Activated CD8-positive, alpha-beta memory T cell treated with anti-CD3 and anti-CD28 coated beads, Interleukin-2, amount 10 ng/mL, durations not matched to agents 7 days and 5 days (primary cell): Measurements from ENCODE around the gene INTS14. TPM values are rescaled to one million over a fixed set of nuclear protein-coding genes. Genes with fewer than 3 reads are reported as not detected.

ENCODE experiments used
- ATAC-seq: fragments of 150-1000 bp; cut with Tn5 transposase; one replicate; pipeline ENCODE4 v1.10.0; 2021; ENCODE audit warnings: moderate library complexity
- CTCF ChIA-PET: fragments of 350-600 bp; sonication (Branson Sonifier 250); formaldehyde crosslinking; loops from one replicate; lab custom pipeline; 2021; ENCODE audit warnings: antibody characterized with exemption; lab: Charles Lee
- DNase-seq: peaks from one replicate; pipeline ENCODE4 v3.0.0-alpha.2; 2020
- H3K27ac Mint-ChIP-seq: one replicate; pipeline ENCODE4 v1.8.0; 2021; ENCODE audit warnings: mild to moderate bottlenecking, mixed read lengths
- H3K27me3 Mint-ChIP-seq: one replicate; pipeline ENCODE4 v1.8.0; 2021; ENCODE audit warnings: mixed read lengths
- H3K36me3 Mint-ChIP-seq: one replicate; pipeline ENCODE4 v1.8.0; 2021; ENCODE audit warnings: mild to moderate bottlenecking, mixed read lengths
- H3K4me1 Mint-ChIP-seq: one replicate; pipeline ENCODE4 v1.8.0; 2021; ENCODE audit warnings: mixed read lengths
- H3K4me3 Mint-ChIP-seq: one replicate; pipeline ENCODE4 v1.8.0; 2021; ENCODE audit warnings: mild to moderate bottlenecking, moderate library complexity, mixed read lengths
- H3K9me3 Mint-ChIP-seq: one replicate; pipeline ENCODE4 v1.8.0; 2022; ENCODE audit warnings: low read depth, mixed read lengths
- total RNA-seq, 2 experiments: library from RNA; stranded (reverse); gene quantifications; one replicate each; pipeline ENCODE4 v1.2.3, GENCODE V29; 2021

INTS14 gene
- total RNA-seq, 2 experiments from 2014 or later: 44.2 to 51.7 TPM

DNA sequence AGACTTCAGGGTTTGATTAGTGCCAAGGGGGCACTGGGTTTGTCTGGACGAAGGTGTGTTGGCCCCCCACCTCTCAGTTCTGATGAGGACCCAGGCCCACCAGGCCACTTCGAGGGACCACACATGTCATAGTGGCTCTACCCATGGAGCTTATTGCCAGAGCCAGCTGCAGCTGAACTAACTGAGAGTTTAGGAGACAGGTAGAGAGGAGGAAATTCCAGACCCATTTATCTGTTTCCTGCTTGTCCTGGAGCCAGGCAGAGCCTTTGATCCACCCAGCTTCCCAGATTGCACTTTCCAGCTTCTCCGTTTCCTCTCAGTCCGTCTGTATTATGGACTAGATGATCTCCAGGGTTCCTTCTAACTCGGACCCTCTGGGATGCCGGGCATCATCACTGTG is 31.7 kb upstream of the INTS14 start:
- Mint-ChIP-seq H3K27me3 (no peaks in the 10 kb centered on the region), H3K27ac (no peak overlapping the region)

DNA sequence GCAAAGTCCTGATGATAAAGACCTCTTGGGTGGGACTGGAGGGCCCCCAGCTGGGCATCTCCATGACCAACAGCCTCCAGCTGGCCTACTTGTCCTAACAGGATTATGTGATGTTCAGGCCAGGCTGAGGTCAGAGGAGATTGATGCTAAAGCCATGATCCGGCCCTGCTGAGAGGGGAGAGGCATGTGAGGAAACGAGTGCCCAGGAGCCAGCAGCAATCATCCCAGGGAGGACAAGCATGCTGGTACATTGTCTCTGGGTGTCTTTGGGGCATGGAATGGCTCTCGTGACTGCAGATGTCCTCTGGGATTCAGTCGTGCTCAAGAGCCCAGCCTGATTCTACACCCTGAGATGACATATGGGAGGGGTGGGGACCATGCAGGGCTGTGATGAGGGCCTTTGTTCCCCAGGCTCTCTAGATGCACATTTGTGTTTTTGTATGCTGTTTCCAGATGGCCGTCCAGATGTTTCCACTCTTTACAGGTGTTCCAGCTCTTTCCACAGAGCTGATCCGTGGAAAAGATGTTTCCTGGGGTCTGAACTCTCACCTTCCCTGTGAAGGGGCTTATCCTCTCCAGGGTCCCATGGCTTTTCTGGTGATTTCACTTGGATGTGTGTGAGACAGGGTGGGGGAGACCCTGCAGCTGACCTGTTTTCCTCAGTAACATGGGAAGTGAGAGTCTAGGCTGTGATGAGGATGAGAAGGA is 31.0 kb upstream of the INTS14 start:
- Mint-ChIP-seq H3K27ac (no peak overlapping the region), H3K9me3 (no peaks in the 10 kb centered on the region), H3K4me1 (peaks cover 10% of the 10 kb centered on the region), H3K27me3 (no peaks in the 10 kb centered on the region), H3K36me3 (no peaks in the 10 kb centered on the region), H3K4me3 (no peak overlapping the region)
- DNase-seq: no peak
- CTCF ChIA-PET: interaction anchor here (1.1 to 1.9 kb wide), 6 partner anchors 10 to 215 kb away, joined by 4 to 7 read pairs (median 4); no protein-coding TSS in a partner anchor
- ATAC-seq: no peak

More for the DNA sequence above, 31.7 kb upstream of the INTS14 start:
- Mint-ChIP-seq H3K9me3 (no peaks in the 10 kb centered on the region), H3K36me3 (no peaks in the 10 kb centered on the region), H3K4me1 (peaks cover 10% of the 10 kb centered on the region), H3K4me3 (no peak overlapping the region)
- no peak for DNase-seq
- CTCF ChIA-PET: interaction anchor here (1.1 to 1.8 kb wide), 3 partner anchors 9 to 215 kb away, joined by 4 to 7 read pairs (median 4); no protein-coding TSS in a partner anchor
- no peak for ATAC-seq

DNA sequence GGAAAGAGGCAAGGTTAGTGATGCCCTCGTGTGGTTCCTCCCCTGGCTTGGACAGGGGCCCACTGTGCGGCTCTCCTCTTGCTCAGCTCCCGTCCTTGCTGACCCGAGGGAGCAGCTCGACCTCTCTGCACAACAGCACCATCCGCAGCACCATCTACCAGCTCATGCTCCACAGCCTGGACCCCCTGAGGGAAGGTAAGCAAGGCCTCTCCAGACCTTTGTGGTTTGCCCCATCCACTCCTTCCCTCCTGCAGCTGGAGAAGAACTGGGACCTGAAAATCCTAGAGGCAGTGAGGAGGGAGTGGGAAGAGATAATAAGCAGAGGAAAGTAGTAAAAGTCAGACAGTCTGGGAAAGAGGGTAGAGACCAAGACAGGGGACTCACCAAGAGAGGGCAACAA is 28.6 kb upstream of the INTS14 start:
- CTCF ChIA-PET: interaction anchor here (1.0 to 4.5 kb wide), 15 partner anchors 9 to 230 kb away, joined by 3 to 35 read pairs (median 7); partner anchors contain the start of genes INTS14 and RAB11A
- no peak for ATAC-seq
- no peak for DNase-seq
- Mint-ChIP-seq H3K27ac (no peak overlapping the region), H3K4me1 (peaks cover 10% of the 10 kb centered on the region), H3K4me3 (no peak overlapping the region), H3K27me3 (no peaks in the 10 kb centered on the region), H3K36me3 (no peaks in the 10 kb centered on the region), H3K9me3 (no peaks in the 10 kb centered on the region)

DNA sequence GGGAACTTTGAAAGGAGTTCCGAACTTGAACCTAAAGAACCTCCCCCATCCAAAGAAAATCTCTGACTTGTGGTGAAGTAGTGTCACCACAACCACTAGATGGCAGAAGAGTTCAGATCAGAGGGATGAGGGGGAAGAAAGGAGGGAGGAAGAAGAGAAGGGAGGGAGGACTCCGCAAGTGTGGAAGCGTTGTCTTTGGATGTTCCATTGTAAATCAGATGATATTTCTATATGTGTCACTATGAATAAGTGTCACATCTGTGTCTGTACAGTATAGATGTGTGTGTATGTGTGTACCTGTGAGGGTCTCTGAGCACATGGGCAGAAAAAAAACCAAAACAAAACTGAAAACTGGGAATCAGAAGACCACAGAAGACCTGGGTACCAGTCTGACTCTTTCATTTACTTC is 27.8 kb upstream of the INTS14 start:
- Mint-ChIP-seq H3K9me3 (no peaks in the 10 kb centered on the region), H3K27me3 (no peaks in the 10 kb centered on the region), H3K36me3 (no peaks in the 10 kb centered on the region), H3K4me1 (peaks cover 17% of the 10 kb centered on the region), H3K4me3 (peak overlapping the region; percentile 52), H3K27ac (peak overlapping the region; percentile 3)
- peak; percentile 62 for DNase-seq
- ATAC-seq: peak; percentile 78
- CTCF ChIA-PET: interaction anchor here (0.6 to 4.5 kb wide), 26 partner anchors 10 to 231 kb away, joined by 3 to 35 read pairs (median 4); partner anchors contain the start of genes INTS14, RAB11A and SLC24A1

DNA sequence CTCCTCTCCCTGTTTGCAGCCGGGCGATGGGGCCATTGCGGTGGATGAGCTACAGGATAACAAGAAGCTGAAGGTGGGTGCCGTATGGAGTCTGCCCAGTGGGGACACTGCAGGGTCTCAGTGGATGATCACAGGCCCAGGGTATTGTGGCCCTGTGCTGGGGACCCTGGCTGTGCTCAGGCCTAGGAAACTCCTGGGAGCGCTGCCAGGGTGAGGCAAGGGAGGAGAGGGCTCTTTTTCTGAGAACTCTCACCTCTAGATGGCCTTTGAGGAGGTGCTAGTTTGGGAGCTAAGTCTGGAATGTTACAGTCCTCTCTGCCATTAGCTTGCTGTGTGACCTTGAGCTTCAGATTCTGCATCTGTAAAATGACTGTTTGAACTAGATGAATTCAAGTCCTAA is 27.2 kb upstream of the INTS14 start:
- Mint-ChIP-seq H3K4me1 (peaks cover 21% of the 10 kb centered on the region), H3K9me3 (no peaks in the 10 kb centered on the region), H3K27me3 (no peaks in the 10 kb centered on the region), H3K4me3 (no peak overlapping the region), H3K27ac (no peak overlapping the region), H3K36me3 (no peaks in the 10 kb centered on the region)
- DNase-seq (no peak), ATAC-seq (no peak)
- CTCF ChIA-PET: interaction anchor here (0.7 to 4.5 kb wide), 22 partner anchors 10 to 232 kb away, joined by 3 to 35 read pairs (median 5); partner anchors contain the start of genes INTS14, RAB11A and SLC24A1

DNA sequence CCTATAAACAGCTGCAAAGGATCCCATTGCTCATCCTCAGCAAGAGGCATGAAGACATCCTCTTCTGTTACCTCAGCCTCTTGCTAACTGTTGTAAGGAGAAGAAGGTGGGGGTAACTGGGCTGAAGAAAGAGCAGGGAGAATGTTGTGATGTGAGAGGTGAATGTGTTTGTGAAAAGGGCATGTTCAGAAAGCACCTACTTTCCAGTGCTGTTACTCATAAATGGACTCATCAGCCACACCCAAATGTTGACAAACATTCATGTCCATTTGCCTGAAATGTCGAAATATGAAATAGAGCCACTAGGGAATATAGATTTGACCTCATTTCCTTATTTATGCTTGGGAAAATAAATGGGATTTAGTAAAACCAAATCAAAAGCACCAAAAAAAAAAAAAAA is 23.4 kb upstream of the INTS14 start:
- CTCF ChIA-PET: interaction anchor here (0.9 to 1.4 kb wide), 2 partner anchors 20 to 198 kb away, joined by 3 to 4 read pairs; no protein-coding TSS in a partner anchor

DNA sequence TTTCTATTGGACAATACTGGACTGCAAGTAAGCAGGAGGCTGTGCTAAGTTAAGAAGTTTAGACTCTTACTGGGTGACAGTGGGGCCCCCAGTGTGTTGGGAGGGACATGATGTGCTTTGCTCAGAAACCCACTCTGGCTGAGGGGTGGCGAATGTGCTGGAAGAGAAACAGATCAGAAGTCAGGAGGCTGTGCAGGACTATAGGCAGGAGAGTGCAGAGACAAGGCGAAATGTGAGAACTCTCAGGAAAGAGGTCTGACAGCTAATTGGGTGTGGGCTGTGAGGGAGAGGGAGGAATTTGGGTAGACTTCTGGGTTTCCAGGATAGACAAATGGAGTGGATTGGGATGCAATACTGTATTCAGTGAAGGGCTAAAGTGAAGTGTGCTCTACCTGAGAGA is 22.8 kb upstream of the INTS14 start:
- H3K27ac Mint-ChIP-seq: no peak overlapping the region
- peaks cover 4% of the 10 kb centered on the region for H3K36me3 Mint-ChIP-seq

More for the DNA sequence above, 23.4 kb upstream of the INTS14 start:
- no peaks in the 10 kb centered on the region for H3K27me3 Mint-ChIP-seq
- H3K9me3 Mint-ChIP-seq: no peaks in the 10 kb centered on the region
- peaks cover 4% of the 10 kb centered on the region for H3K36me3 Mint-ChIP-seq
- H3K27ac Mint-ChIP-seq: no peak overlapping the region
- peaks cover 49% of the 10 kb centered on the region for H3K4me1 Mint-ChIP-seq
- H3K4me3 Mint-ChIP-seq: no peak overlapping the region
- ATAC-seq: no peak
- no peak for DNase-seq

DNA sequence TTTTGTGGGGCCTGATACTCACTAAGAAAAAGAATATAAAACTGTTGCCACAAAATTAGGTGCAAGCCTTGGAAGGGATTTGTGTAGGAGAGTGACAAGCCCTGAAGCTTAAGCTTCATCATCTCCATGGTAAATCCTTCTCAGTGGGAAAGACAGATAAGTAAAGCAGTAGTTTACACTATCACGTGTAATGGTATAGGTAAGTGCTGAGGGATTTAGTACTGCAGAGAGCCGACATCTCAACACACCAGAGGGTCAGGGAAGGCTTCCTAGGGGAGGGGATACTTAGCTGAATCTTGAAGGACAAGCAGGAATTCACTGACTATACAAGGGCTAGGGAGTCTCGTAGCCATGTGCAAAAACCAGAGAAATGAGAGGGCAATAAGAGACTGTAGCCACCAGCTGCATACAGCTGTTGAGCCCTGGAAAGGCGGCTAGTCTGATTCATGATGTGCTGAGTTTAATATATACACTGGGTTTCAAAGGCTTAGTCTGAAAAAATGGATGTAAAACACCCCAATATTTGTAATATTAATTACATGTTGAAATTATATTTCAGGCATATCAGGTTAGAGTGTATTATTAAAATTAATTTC is 21.9 kb upstream of the INTS14 start:
- ATAC-seq (no peak), DNase-seq (no peak)
- Mint-ChIP-seq H3K27ac (no peak overlapping the region), H3K4me3 (no peak overlapping the region), H3K27me3 (no peaks in the 10 kb centered on the region), H3K4me1 (peaks cover 39% of the 10 kb centered on the region), H3K36me3 (peaks cover 4% of the 10 kb centered on the region), H3K9me3 (no peaks in the 10 kb centered on the region)
- CTCF ChIA-PET: interaction anchor here (0.9 to 2.7 kb wide), 3 partner anchors 22 to 204 kb away, joined by 3 to 9 read pairs (median 4); partner anchors contain the start of gene INTS14

More for the DNA sequence above, 22.8 kb upstream of the INTS14 start:
- no peak for ATAC-seq
- Mint-ChIP-seq H3K4me1 (peaks cover 45% of the 10 kb centered on the region), H3K4me3 (no peak overlapping the region), H3K9me3 (no peaks in the 10 kb centered on the region), H3K27me3 (no peaks in the 10 kb centered on the region)
- DNase-seq: no peak
- CTCF ChIA-PET: interaction anchor here (1.2 to 2.7 kb wide), 3 partner anchors 19 to 203 kb away, joined by 4 to 9 read pairs (median 4); partner anchors contain the start of gene INTS14

DNA sequence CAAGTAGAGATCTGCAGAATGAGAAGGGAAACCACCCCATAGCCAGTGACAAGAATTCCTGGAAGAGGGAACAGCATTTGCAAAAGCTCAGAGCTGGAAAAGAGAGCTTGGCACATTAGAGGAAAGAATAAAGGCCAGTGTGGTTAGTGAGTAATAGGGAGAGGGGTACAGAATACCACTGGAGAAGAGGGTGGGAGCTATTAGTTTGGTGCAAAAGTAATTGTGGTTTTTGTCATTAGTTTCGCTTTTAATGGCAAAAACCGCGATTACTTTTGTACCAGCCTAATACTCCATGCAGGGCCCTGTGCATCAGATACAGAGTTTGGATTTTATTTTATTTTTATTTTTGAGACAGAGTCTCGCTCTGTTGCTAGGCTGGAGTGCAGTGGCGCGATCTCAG is 20.6 kb upstream of the INTS14 start:
- Mint-ChIP-seq H3K4me1 (peaks cover 39% of the 10 kb centered on the region), H3K36me3 (peaks cover 4% of the 10 kb centered on the region), H3K4me3 (peak overlapping the region; percentile 29), H3K27me3 (no peaks in the 10 kb centered on the region), H3K27ac (peak overlapping the region; percentile 63), H3K9me3 (no peaks in the 10 kb centered on the region)
- DNase-seq (no peak), ATAC-seq (peak; percentile 35)
- CTCF ChIA-PET: interaction anchor here (0.9 to 2.7 kb wide), 9 partner anchors 9 to 454 kb away, joined by 3 to 9 read pairs (median 4); partner anchors contain the start of genes INTS14 and RAB11A

DNA sequence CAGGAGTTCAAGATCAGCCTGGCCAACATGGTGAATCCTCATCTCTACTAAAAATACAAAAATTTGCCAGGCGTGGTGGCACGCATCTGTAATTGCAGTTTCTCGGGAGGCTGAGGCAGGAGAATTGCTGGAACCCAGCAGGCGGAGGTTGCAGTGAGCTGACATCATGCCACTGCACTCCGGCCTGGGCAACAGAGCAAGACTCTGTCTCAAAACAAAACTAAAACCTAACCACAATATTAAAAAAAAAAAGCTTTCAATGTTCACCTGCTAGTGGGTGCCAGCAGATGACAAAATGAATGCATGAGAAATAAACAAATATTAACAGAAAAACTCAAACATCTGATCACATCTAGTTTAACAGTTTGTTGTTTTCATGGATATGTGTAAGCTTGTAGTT is 19.8 kb upstream of the INTS14 start:
- H3K4me1 Mint-ChIP-seq: peaks cover 39% of the 10 kb centered on the region
- ATAC-seq (peak; percentile 77), DNase-seq (peak; percentile 68)
- H3K27me3 Mint-ChIP-seq: no peaks in the 10 kb centered on the region
- CTCF ChIA-PET: interaction anchor here (0.7 to 1.8 kb wide), 7 partner anchors 10 to 454 kb away, joined by 3 to 6 read pairs (median 3); no protein-coding TSS in a partner anchor
- peak overlapping the region; percentile 27 for H3K27ac Mint-ChIP-seq
- H3K4me3 Mint-ChIP-seq: no peak overlapping the region
- no peaks in the 10 kb centered on the region for H3K9me3 Mint-ChIP-seq
- H3K36me3 Mint-ChIP-seq: peaks cover 4% of the 10 kb centered on the region

DNA sequence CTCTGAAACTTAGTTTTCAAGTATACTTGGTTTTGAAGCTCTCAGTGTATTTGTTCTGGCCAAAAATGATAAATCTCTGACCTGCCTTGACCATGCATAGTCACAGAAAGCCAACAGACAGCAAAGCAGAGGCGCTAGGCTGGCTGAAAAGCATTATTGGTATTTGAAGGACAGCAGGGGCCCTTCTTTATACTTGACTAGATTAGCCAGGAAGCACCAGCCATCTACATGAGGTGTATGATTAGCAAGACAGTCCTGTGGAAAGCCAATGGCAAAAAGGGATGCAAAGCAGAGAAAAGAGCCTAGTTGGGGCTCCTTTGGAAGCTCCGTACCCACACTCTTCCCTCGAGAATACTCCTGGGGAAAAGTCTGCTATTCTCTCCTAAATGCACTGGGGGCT is 18.6 kb upstream of the INTS14 start:
- no peak for ATAC-seq
- no peak for DNase-seq
- no peak overlapping the region for H3K4me3 Mint-ChIP-seq
- H3K9me3 Mint-ChIP-seq: no peaks in the 10 kb centered on the region
- CTCF ChIA-PET: interaction anchor here (1.4 to 4.7 kb wide), 3 partner anchors 9 to 207 kb away, joined by 4 to 26 read pairs (median 6); partner anchors contain the start of gene INTS14
- H3K27ac Mint-ChIP-seq: no peak overlapping the region
- peaks cover 4% of the 10 kb centered on the region for H3K36me3 Mint-ChIP-seq
- H3K27me3 Mint-ChIP-seq: no peaks in the 10 kb centered on the region
- peaks cover 39% of the 10 kb centered on the region for H3K4me1 Mint-ChIP-seq

DNA sequence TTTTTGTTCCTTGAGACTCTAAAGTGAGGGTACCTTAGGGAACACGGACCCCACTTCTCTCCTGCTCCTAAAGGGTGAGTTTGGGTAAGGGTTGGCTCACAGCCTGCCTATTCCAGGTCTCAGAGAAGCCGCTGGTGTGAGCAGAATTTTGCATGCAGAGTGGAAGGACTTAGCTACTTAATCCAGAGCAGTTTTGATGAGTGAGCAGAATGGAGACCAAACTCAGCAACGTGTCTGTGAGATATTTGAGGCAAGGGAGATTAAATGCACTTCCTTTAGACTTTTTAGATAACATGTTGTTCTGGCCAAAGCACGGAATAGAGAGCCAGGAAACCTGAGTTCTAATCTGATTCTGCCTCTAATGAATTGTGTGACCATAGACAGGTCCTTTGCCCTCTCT is 15.9 kb upstream of the INTS14 start:
- Mint-ChIP-seq H3K27ac (no peak overlapping the region), H3K4me3 (no peak overlapping the region), H3K4me1 (peaks cover 17% of the 10 kb centered on the region), H3K36me3 (peaks cover 2% of the 10 kb centered on the region), H3K9me3 (no peaks in the 10 kb centered on the region), H3K27me3 (no peaks in the 10 kb centered on the region)
- ATAC-seq: no peak
- CTCF ChIA-PET: interaction anchor here (0.5 to 4.7 kb wide), 2 partner anchors 11 to 1154 kb away, joined by 3 to 26 read pairs; no protein-coding TSS in a partner anchor
- no peak for DNase-seq

DNA sequence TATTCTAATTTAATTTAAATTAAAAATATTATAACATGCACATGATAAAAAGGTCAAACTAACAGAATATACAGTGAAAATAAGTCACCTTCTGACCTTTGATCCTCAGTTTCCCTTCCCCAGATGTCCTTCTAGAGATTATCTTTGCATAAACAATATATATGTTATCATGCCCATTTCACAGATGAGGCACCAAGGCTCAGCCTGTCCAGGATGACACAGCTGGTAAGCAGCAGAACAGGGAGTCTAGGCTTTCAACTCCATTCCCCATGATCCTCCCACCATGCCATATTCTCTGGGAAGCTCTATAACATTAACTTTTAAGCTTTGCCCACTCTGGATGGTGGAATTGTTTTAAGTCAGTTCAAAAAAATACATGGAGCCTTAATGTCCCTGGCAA is 12.2 kb upstream of the INTS14 start:
- CTCF ChIA-PET: interaction anchor here (4.0 kb wide), 1 partner anchor 14 kb away, joined by 11 read pairs; no protein-coding TSS in a partner anchor
- ATAC-seq: no peak
- peaks cover 3% of the 10 kb centered on the region for H3K4me1 Mint-ChIP-seq

More for the DNA sequence above, 12.2 kb upstream of the INTS14 start:
- no peak for DNase-seq
- H3K9me3 Mint-ChIP-seq: no peaks in the 10 kb centered on the region
- no peak overlapping the region for H3K4me3 Mint-ChIP-seq
- no peaks in the 10 kb centered on the region for H3K27me3 Mint-ChIP-seq
- H3K36me3 Mint-ChIP-seq: no peaks in the 10 kb centered on the region
- no peak overlapping the region for H3K27ac Mint-ChIP-seq
